ENCODE results near the gene TCF20.

Gene TCF20

GRCh38 chr22:42222140-42222539 lies 48.3 kb downstream of the TCF20 start:
- H3K27me3 ChIP-seq (ENCODE audit: insufficient read depth, low read length): no peaks in the 10 kb centered on the region
- no peak overlapping the region for H3K9ac ChIP-seq (ENCODE audit: low read length)
- no peak overlapping the region for H3K4me2 ChIP-seq (ENCODE audit: low read length)
- no peaks in the 10 kb centered on the region for H3F3A ChIP-seq (ENCODE audit: insufficient read depth, low read length)
- no peak overlapping the region for H3K27ac ChIP-seq (ENCODE audit: low read depth, low read length, poor library complexity, severe bottlenecking)
- H2AFZ ChIP-seq (ENCODE audit: low read length): no peak overlapping the region
- no peaks in the 10 kb centered on the region for H3K9me3 ChIP-seq (ENCODE audit: low read length)
- H3K36me3 ChIP-seq (ENCODE audit: insufficient read depth, low read length): no peaks in the 10 kb centered on the region
- TF ChIP-seq EZH2 (IDR thresholded peaks at IDR 0.05; ENCODE audit: borderline replicate concordance, low read length): no peak
- no peak for TF ChIP-seq CTCF (IDR thresholded peaks at IDR 0.05; ENCODE audit: low read length)
- H3K4me3 ChIP-seq (ENCODE audit: low read depth, low read length, poor library complexity, severe bottlenecking): no peak overlapping the region
- H3K79me2 ChIP-seq (ENCODE audit: insufficient read depth, low read length): peaks cover 24% of the 10 kb centered on the region
- H3K9me2 ChIP-seq (ENCODE audit: low read depth, low read length): no peaks in the 10 kb centered on the region
- H4K20me1 ChIP-seq (ENCODE audit: insufficient read depth, low read length): no peaks in the 10 kb centered on the region
- H3K4me1 ChIP-seq (ENCODE audit: insufficient read depth, low read length, severe bottlenecking): peaks cover 7% of the 10 kb centered on the region
